Hematopoietic multipotent progenitor cell treated with erythropoietin and hydrocortisone succinate and interleukin-3 and kit ligand, for 6 days (in vitro differentiated cells): Measurements from ENCODE around the gene NBPF1.
"Not testable (repeated sequence)": the region's sequence is repeated elsewhere in the genome, so short reads cannot be mapped to it uniquely, and the experiment has no call there.

Source experiments
- DNase-seq: peaks from one replicate; pipeline ENCODE4 v3.0.0-alpha.2; 2015

The NBPF1 gene

GRCh38 chr1:16621681-16622315 lies 8.4 kb upstream of the NBPF1 start:
- not testable (repeated sequence) for DNase-seq

DNA sequence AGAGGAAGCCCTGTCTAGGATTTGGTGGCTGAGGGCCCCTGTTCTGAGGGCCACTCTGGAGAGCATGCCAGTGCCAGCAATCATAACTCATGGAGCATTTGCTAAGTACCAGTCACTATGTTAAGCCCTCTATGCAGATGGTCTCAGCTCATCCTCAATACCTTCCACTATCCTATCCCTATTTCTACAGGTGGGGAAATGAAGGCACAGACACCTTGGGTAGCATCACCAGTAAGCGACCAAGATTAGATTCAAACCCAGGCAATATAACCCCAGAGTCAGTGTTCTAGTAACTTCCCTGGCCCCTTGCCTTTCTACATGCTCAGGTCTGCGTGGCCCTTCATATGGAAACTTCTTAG lies 7.9 kb upstream of the NBPF1 start:
- no peak for DNase-seq

DNA sequence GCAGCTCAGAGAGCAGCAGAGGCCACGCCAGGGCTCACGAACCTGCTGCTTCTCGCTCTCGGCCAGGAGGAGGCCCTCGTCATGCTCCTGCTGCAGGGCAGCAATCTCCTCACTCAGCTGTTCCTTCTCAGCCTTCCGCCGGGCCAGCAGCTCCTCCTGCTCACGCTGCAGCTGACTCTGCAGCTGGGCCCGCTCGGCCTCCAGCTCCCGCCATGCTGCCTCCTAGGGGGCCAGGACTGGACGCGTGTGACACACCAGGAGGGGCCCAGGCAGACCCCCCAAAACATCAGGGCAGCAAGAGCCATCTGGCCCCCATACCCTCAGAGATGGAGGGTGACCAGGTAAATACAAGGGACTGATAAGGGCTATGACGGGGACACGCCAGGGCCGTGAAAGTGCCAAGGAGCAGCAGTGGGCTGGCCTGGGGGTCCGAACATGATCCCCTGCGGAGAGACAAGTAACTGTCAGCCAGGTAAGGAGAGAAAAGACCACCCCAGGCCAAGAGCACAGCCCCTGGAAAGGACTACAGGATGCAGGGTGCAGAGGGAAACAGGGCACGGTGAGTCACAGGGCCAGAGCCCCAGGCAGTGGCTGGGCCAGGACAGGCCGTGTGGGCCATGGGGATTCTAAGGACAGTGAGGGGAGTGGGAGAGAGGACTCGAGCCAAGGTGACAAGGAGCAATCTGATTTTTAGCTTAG lies 6.6 kb upstream of the NBPF1 start:
- DNase-seq, result not testable (repeated sequence)

DNA sequence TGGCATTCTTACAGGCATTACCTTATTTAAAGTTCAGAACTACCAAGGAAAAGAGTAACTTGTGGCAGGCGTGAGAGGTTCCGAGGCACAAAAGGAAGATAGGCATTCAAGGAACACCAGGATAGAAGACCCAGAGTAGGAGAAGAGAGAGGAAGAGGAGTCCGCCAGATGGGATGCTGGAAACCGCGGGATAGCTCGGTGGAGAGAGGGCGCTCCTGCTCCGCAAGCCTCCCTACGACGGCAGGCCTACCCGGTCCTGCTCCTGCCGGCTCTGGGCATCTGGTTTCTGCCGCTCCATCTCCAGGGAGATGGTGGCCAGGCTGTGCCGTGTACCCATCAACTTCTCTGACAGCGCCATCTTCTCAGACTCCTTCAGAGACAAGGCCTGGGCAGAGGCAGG lies 5.4 kb upstream of the NBPF1 start:
- no peak for DNase-seq

GRCh38 chr1:16617778-16618580 lies 4.6 kb upstream of the NBPF1 start:
- DNase-seq, result no peak

DNA sequence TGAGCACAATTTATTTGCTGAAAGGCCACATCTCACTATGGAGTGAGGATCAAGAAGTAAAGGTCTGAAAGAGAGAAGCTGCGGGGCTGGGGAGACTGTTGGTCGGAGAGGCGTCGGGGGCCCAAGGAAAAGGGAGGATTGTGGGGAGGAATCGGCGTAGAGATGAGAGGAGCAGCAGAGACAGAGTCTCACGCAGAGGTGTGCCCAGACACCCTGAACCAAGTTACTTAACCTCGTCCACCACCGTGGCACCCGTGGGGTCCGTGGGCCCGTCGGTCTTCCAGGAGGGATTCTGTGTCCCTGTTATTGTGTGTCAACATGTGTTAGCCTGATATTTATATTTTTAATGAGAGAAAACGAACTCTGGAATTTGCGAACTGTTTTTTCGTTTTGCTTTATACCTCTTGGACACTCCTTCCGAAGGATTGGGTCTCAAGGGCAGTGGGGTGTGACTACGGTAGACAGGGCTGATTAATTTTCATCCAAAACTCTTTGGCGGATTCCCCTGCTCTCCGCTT lies 3.8 kb upstream of the NBPF1 start:
- DNase-seq, result no peak

DNA sequence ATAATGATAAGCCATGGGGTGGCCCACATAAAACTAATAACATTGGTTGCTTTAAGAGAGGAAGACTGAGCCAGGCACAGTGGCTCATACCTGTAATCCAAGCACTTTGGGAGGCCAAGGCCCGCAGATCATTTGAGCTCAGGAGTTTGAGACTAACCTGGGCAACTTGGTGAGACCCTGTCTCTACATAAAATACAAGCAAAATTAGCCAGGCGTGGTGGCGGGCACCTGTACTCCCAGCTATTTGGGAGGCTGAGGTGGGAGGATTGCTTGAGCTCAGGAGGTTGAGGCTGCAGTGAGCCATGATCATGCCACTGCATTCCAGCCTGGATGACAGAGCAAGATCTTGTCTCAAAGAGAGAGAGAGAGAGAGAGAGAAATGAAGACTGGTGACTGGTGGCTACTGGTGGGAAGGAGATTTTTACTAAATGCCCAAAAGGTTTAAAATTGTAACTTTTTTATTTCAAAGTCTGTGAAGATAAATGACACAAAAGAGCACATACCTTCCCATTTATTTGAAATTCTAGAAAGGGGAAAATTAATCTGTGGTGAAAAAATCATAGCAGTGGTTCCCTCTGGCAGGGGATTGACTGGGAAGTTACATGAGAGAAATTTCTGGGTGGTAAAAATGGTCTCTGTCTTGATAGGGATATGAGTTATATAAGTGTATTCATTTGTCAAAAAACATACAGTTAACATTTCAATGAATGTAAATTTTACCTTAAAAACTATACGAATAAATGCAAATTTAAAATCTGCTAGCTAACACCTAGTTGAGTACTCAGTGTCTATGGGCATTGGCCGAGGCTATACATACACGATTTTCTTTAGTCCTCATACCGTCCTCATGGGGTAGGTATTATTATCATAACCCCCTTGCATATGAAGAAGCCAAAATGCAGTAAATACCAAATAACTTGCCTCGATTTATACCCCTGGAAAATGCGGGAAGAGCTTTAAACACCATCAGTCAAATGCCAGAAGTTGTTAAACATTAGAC lies 2.2 kb upstream of the NBPF1 start:
- no peak for DNase-seq

- DNase-seq, result peak; percentile 35
Observed at GRCh38 chr1:16614361-16615252, 1.2 kb upstream of the NBPF1 start.

DNA sequence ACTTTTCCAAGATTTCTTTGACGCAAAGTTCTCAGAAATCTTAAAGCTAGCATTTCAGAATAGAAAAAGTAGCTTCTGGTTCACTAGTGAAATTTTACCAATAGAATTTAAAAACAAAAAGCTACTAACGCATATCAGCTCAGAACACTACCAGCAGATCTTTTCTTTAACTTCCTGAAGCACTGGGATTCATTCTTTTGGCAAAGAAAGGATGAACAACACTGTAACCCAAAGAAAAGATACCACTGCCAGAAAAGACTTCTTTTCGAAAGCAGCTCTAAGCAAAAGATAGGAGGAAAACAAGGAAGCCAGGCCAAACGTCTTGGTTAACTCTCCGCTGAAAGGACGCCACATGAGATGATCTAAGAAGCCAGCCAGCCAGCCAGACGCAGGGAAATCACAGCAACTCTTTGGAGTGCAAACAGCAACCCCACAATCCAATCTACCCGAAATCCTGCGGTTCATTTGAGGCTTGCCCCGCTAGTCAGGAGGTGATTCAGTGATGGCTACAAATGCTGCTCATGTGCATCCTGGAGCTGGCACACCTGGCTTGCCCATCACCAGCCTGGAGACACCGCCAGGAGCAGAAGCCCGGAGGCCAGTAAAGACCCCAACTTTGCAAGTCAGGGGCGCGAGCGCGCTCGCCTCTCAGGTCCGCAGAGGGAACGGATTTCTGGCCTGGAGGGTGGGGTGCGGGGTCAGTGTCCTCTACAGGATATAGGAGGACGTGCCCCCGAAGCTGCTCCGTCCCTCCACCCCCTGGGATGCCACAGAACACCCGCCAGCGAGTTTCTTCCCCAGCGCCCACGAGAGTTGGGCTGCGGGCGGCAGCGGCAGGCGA lies 812 bp downstream of the NBPF1 start:
- DNase-seq, result peak; percentile 76

GRCh38 chr1:16611981-16612331 lies 1.4 kb downstream of the NBPF1 start:
- DNase-seq, result not testable (repeated sequence)

DNA sequence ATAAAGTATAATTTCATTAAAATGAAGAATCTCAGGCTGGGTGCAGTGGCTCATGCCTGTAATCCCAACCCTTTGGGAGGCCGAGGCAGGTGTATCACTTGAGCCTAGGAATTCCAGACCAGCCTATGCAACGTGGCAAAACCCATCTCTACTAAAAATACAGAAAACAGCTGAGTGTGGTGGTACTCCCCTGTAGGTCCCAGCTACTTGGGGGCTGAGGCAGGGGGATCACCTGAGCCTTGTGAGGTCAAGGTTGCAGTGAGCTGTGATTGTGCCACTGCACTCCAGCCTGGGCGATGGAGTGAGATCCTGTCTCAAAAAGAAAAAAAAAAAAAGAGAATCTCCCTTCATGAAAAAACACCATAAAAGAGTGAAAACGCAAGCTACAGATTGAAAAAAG lies 2.2 kb downstream of the NBPF1 start:
- not testable (repeated sequence) for DNase-seq

DNA sequence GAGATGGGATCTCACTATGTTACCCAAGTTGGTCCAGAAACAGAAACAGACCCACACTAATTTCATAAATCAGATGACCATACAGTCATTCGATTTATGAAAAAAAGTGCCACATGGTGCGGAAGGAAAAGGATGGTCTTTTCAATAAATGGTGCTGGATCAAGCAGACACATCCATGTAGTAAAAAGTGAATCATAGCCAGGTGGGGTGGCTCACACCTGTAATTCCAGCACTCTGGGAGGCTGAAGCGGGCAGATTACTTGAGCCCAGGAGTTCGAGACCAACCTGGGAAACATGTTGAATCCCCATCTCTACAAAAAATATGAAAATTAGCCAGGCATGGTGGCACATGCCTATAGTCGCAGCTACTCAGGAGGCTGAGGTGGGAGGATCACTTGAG lies 2.8 kb downstream of the NBPF1 start:
- not testable (repeated sequence) for DNase-seq

DNA sequence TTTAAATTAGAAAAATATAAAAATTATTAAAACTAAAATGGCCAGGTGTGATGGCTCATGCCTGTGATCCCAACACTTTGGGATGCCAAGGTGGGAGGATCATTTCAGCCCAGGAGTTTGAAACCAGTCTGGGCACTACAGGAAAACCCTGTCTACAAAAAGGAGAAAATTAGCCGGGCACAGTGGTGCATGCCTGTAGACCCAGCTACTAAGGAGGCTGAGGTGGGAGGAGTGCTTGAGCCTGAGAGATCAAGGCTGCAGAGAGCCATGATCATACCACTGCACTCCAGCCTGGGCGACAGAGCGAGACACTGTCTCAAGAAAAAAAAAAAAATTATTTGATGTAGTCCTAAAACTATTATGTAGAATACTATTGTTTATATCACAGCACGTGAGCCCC lies 3.6 kb downstream of the NBPF1 start:
- DNase-seq, result not testable (repeated sequence)

DNA sequence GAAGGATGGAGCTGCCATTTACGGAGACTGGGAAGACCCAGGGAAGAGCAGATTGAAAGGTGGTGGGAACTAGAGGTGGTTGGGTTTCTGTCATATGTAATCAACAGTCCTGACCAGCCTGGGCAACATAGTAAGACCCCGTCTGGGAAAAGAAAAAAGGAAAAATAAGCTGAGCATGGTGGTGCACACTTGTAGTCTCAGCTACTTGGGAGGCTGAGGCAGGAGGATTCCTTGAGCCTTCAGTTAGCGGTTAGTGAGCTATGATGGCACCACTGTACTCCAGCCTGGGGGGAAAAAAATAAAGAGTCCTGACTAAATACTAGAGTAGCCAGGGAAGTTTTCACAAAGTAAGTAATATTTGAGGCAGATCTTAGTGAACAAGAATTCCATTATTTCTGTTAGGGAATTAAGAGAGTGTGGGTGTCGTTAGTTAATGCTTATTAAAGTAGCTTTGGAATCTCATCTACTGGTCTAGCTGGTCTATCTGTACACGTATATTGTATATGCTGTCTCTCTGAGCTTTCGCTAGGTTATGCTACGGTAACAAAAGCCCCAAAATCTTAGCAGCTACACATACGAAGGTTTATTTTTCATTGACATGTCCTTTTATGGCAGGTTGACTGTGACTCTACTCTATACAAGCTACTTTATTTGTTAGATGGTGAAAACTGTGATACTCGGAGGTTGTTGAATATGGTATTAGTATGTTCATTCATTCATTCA lies 4.4 kb downstream of the NBPF1 start:
- DNase-seq, result no peak

DNA sequence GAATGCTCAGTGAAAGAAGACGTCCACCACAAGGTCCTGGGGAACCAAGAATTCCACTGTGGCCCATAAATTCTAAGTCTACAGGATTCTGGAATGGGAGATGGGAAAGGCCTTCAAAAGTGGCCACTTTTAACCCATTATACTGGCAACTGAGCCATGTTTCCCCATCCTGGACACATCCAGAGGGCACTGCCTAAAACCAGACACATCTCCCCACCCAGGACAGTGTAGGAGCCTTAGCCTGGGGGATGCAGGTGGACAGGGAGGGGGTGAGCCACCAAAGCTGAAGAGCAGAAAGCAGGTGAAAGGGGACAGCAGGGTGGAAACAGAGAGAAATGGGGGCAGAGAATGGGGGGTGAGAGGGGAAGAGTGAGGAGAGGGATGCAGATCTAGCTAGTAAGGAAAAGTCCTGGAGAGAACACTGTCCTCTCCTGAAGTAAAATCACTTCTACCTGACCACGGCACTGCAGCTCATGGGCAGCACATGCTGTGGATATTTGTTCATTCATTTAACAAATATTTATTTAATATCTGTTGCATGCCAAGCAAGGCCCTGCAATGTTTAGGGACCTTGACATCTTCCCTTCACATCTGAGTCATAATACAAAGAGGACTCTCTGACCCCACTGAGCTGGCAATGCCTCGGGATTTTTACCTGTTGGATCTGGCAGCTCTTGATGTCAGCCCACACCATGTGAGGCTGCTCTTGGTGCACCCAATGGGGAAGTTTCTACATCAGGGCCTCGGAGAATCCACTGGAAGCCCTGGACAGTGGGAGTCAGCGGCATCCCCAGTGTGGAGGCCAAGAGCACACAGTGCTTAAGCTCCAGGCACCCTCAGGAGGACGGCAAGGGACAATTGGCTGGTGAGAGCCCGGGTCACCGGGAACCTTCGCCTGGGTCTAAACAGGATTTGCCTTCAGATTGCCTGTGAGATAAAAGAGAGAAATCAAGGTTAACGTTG lies 5.2 kb downstream of the NBPF1 start:
- not testable (repeated sequence) for DNase-seq

GRCh38 chr1:16607433-16607851 lies 5.9 kb downstream of the NBPF1 start:
- no peak for DNase-seq

GRCh38 chr1:16606666-16607432 lies 6.5 kb downstream of the NBPF1 start:
- not testable (repeated sequence) for DNase-seq
